Measurements from ENCODE around the gene INHA.

The INHA gene

GRCh38 chr2:219526320-219527075 lies 45.6 kb upstream of the INHA start:
- TF ChIP-seq REST (IDR thresholded peaks at IDR 0.05; ENCODE audit: insufficient read depth in 1 of 2, low read depth in 2 of 2, low read length in 2 of 2) (no peak), FOXP2 (optimal IDR thresholded peaks at IDR 0.05; ENCODE audit: borderline replicate concordance, extremely low read depth, extremely low read length, insufficient read depth) (no peak), TAF1 (IDR thresholded peaks at IDR 0.05; ENCODE audit: borderline replicate concordance, insufficient read depth, low read length) (no peak), POLR2AphosphoS5 (IDR thresholded peaks at IDR 0.05; ENCODE audit: low read depth, low read length) (no peak), SIN3A (IDR thresholded peaks at IDR 0.05; ENCODE audit: borderline replicate concordance, insufficient read depth, low read length) (no peak)

- no peak for TF ChIP-seq REST (IDR thresholded peaks at IDR 0.05; ENCODE audit: insufficient read depth in 1 of 2, low read depth in 2 of 2, low read length in 2 of 2)
- TF ChIP-seq POLR2AphosphoS5 (IDR thresholded peaks at IDR 0.05; ENCODE audit: low read depth, low read length) = no peak
- no peak for TF ChIP-seq FOXP2 (optimal IDR thresholded peaks at IDR 0.05; ENCODE audit: borderline replicate concordance, extremely low read depth, extremely low read length, insufficient read depth)
- no peak for TF ChIP-seq TAF1 (IDR thresholded peaks at IDR 0.05; ENCODE audit: borderline replicate concordance, insufficient read depth, low read length)
- no peak for TF ChIP-seq SIN3A (IDR thresholded peaks at IDR 0.05; ENCODE audit: borderline replicate concordance, insufficient read depth, low read length)
These were observed 45.1 kb upstream of the INHA start for GRCh38 chr2:219527076-219527394.

GRCh38 chr2:219527472-219527871 lies 44.6 kb upstream of the INHA start:
- TF ChIP-seq FOXP2 (optimal IDR thresholded peaks at IDR 0.05; ENCODE audit: borderline replicate concordance, extremely low read depth, extremely low read length, insufficient read depth) (no peak), REST (IDR thresholded peaks at IDR 0.05; ENCODE audit: insufficient read depth in 1 of 2, low read depth in 2 of 2, low read length in 2 of 2) (no peak), SIN3A (IDR thresholded peaks at IDR 0.05; ENCODE audit: borderline replicate concordance, insufficient read depth, low read length) (no peak), TAF1 (IDR thresholded peaks at IDR 0.05; ENCODE audit: borderline replicate concordance, insufficient read depth, low read length) (no peak), POLR2AphosphoS5 (IDR thresholded peaks at IDR 0.05; ENCODE audit: low read depth, low read length) (no peak)

- TF ChIP-seq REST (IDR thresholded peaks at IDR 0.05; ENCODE audit: insufficient read depth in 1 of 2, low read depth in 2 of 2, low read length in 2 of 2) (no peak), FOXP2 (optimal IDR thresholded peaks at IDR 0.05; ENCODE audit: borderline replicate concordance, extremely low read depth, extremely low read length, insufficient read depth) (peak; percentile 54)
These were observed 41.8 kb upstream of the INHA start for GRCh38 chr2:219530048-219530963.

Data from PFSK-1 (cell line).